ENCODE measurements around the gene TSHZ2.

The TSHZ2 gene

GRCh38 chr20:53091789-53092188, 119.6 kb downstream of the TSHZ2 start:
- no peak for DNase-seq

GRCh38 chr20:53092772-53093300, 120.7 kb downstream of the TSHZ2 start:
- no peak for DNase-seq

GRCh38 chr20:53097371-53097770, 125.2 kb downstream of the TSHZ2 start:
- DNase-seq = no peak

- no peak for DNase-seq
Measured at GRCh38 chr20:53097791-53098190, 125.6 kb downstream of the TSHZ2 start.

- DNase-seq = no peak
Measured at GRCh38 chr20:53098621-53099020, 126.5 kb downstream of the TSHZ2 start.

GRCh38 chr20:53099856-53100255, 127.7 kb downstream of the TSHZ2 start:
- no peak for DNase-seq

GRCh38 chr20:53100476-53100911, 128.3 kb downstream of the TSHZ2 start:
- no peak for DNase-seq

GRCh38 chr20:53101992-53102760, 130.0 kb downstream of the TSHZ2 start:
- no peak for DNase-seq

GRCh38 chr20:53103124-53103523, 131.0 kb downstream of the TSHZ2 start:
- DNase-seq = no peak

GRCh38 chr20:53104884-53105283, 132.7 kb downstream of the TSHZ2 start:
- DNase-seq = no peak

- DNase-seq = no peak
Measured at GRCh38 chr20:53116733-53117132, 144.6 kb downstream of the TSHZ2 start.

- DNase-seq = no peak
Measured at GRCh38 chr20:53122853-53123252, 150.7 kb downstream of the TSHZ2 start.

- no peak for DNase-seq
Measured at GRCh38 chr20:53124075-53124551, 152.0 kb downstream of the TSHZ2 start.

GRCh38 chr20:53124803-53125202, 152.6 kb downstream of the TSHZ2 start:
- no peak for DNase-seq

GRCh38 chr20:53126185-53126584, 154.0 kb downstream of the TSHZ2 start:
- no peak for DNase-seq

GRCh38 chr20:53127027-53127426, 154.9 kb downstream of the TSHZ2 start:
- no peak for DNase-seq

GRCh38 chr20:53128004-53128403, 155.8 kb downstream of the TSHZ2 start:
- DNase-seq = peak; percentile 19

- no peak for DNase-seq
Measured at GRCh38 chr20:53129563-53129962, 157.4 kb downstream of the TSHZ2 start.

GRCh38 chr20:53130795-53131194, 158.6 kb downstream of the TSHZ2 start:
- DNase-seq = no peak

- no peak for DNase-seq
Measured at GRCh38 chr20:53133125-53133524, 161.0 kb downstream of the TSHZ2 start.

- no peak for DNase-seq
Measured at GRCh38 chr20:53133628-53134027, 161.5 kb downstream of the TSHZ2 start.

- DNase-seq = no peak
Measured at GRCh38 chr20:53136473-53136872, 164.3 kb downstream of the TSHZ2 start.

- DNase-seq = peak; percentile 58
Measured at GRCh38 chr20:53138454-53139262, 166.5 kb downstream of the TSHZ2 start.
